HUES6 (cell line): ENCODE results near the gene NRTN.
"Not testable (repeated sequence)": the region's sequence is repeated elsewhere in the genome, so short reads cannot be mapped to it uniquely, and the experiment has no call there.

Experiments used
- H3K27ac ChIP-seq: 2 replicates; pipeline ENCODE4 v1.7.0; 2013; ENCODE audit warnings: low read depth, mild to moderate bottlenecking, low read length, inconsistent platforms
- H3K27me3 ChIP-seq: 2 replicates; pipeline ENCODE4 v1.6.1; 2013; ENCODE audit warnings: low read length; ENCODE audit not compliant: control insufficient read depth, insufficient read depth
- H3K36me3 ChIP-seq: 2 replicates; pipeline ENCODE4 v1.6.1; 2013; ENCODE audit warnings: low read length; ENCODE audit not compliant: control insufficient read depth, insufficient read depth
- H3K4me1 ChIP-seq: 2 replicates; pipeline ENCODE4 v1.6.1; 2013; ENCODE audit warnings: low read length; ENCODE audit not compliant: control insufficient read depth, insufficient read depth
- H3K4me3 ChIP-seq: 2 replicates; pipeline ENCODE4 v1.5.1; 2013; ENCODE audit warnings: low read depth, low read length
- H3K9ac ChIP-seq: one replicate; pipeline ENCODE4 v1.6.1; 2013; ENCODE audit warnings: mild to moderate bottlenecking, low read length
- H3K9me3 ChIP-seq: 2 replicates; pipeline ENCODE4 v1.6.1; 2013; ENCODE audit warnings: low read depth, low read length; ENCODE audit not compliant: control insufficient read depth, insufficient read depth

NRTN gene

GRCh38 chr19:5804516-5805461 is at the start of gene NRTN:
Gene NRTN, plus strand, starts transcription at chr19:5805067. Its CDS starts 19,099 bp downstream, at chr19:5824166.
- Histone ChIP-seq H3K36me3 (no peaks in the 10 kb centered on the region), H3K27ac (no peak within 1 kb of the TSS), H3K9ac (no peak within 1 kb of the TSS), H3K4me1 (peaks cover 7% of the 10 kb centered on the region), H3K9me3 (no peaks in the 10 kb centered on the region), H3K27me3 (peaks cover 20% of the 10 kb centered on the region), H3K4me3 (peak within 1 kb of the TSS; percentile 56)

GRCh38 chr19:5762608-5763217 is 42.2 kb upstream of the NRTN start:
- Histone ChIP-seq H3K27me3 (no peaks in the 10 kb centered on the region), H3K9ac (no peak overlapping the region), H3K36me3 (no peaks in the 10 kb centered on the region), H3K4me1 (no peaks in the 10 kb centered on the region), H3K9me3 (no peaks in the 10 kb centered on the region), H3K27ac (no peak overlapping the region), H3K4me3 (no peak overlapping the region)

GRCh38 chr19:5765220-5765619 is 39.6 kb upstream of the NRTN start:
- Histone ChIP-seq H3K27me3 (no peaks in the 10 kb centered on the region), H3K27ac (no peak overlapping the region), H3K9me3 (no peaks in the 10 kb centered on the region), H3K36me3 (no peaks in the 10 kb centered on the region), H3K9ac (no peak overlapping the region), H3K4me3 (no peak overlapping the region), H3K4me1 (no peaks in the 10 kb centered on the region)

- Histone ChIP-seq H3K4me3 (no peak overlapping the region), H3K27me3 (no peaks in the 10 kb centered on the region), H3K9me3 (no peaks in the 10 kb centered on the region), H3K4me1 (no peaks in the 10 kb centered on the region), H3K9ac (no peak overlapping the region), H3K27ac (no peak overlapping the region), H3K36me3 (no peaks in the 10 kb centered on the region)
Observed at GRCh38 chr19:5767949-5768348, 36.9 kb upstream of the NRTN start.

GRCh38 chr19:5772416-5772815 is 32.5 kb upstream of the NRTN start:
- Histone ChIP-seq H3K27me3 (no peaks in the 10 kb centered on the region), H3K27ac (no peak overlapping the region), H3K9me3 (peaks cover 2% of the 10 kb centered on the region; the same call in 1 of the 2 replicates), H3K4me3 (no peak overlapping the region), H3K9ac (no peak overlapping the region), H3K36me3 (no peaks in the 10 kb centered on the region), H3K4me1 (no peaks in the 10 kb centered on the region)

- H3K4me1 ChIP-seq, result no peaks in the 10 kb centered on the region
- H3K36me3 ChIP-seq, result no peaks in the 10 kb centered on the region
- no peaks in the 10 kb centered on the region for H3K27me3 ChIP-seq
- H3K27ac ChIP-seq, result no peak overlapping the region
- no peak overlapping the region for H3K4me3 ChIP-seq
- H3K9me3 ChIP-seq, result peaks cover 2% of the 10 kb centered on the region; the same call in 1 of the 2 replicates
- no peak overlapping the region for H3K9ac ChIP-seq
Observed at GRCh38 chr19:5773276-5773675, 31.6 kb upstream of the NRTN start.

GRCh38 chr19:5774921-5775320 is 29.9 kb upstream of the NRTN start:
- Histone ChIP-seq H3K9me3 (peaks cover 2% of the 10 kb centered on the region; the same call in 1 of the 2 replicates), H3K9ac (no peak overlapping the region), H3K27ac (no peak overlapping the region), H3K36me3 (no peaks in the 10 kb centered on the region), H3K27me3 (no peaks in the 10 kb centered on the region), H3K4me3 (no peak overlapping the region), H3K4me1 (no peaks in the 10 kb centered on the region)

GRCh38 chr19:5775668-5776309 is 29.1 kb upstream of the NRTN start:
- Histone ChIP-seq H3K36me3 (no peaks in the 10 kb centered on the region), H3K9me3 (peaks cover 2% of the 10 kb centered on the region; the same call in 1 of the 2 replicates), H3K4me3 (no peak overlapping the region), H3K27ac (no peak overlapping the region), H3K4me1 (no peaks in the 10 kb centered on the region), H3K27me3 (no peaks in the 10 kb centered on the region), H3K9ac (no peak overlapping the region)

- Histone ChIP-seq H3K27me3 (no peaks in the 10 kb centered on the region), H3K4me1 (no peaks in the 10 kb centered on the region), H3K4me3 (no peak overlapping the region), H3K9me3 (no peaks in the 10 kb centered on the region; the same call in 1 of the 2 replicates), H3K9ac (no peak overlapping the region), H3K27ac (no peak overlapping the region), H3K36me3 (peaks cover 8% of the 10 kb centered on the region; the same call in 1 of the 2 replicates)
Observed at GRCh38 chr19:5778402-5778801, 26.5 kb upstream of the NRTN start.

- not testable (repeated sequence) for H3K27me3 ChIP-seq
Observed at GRCh38 chr19:5780916-5781315, 24.0 kb upstream of the NRTN start.

GRCh38 chr19:5782322-5782721 is 22.5 kb upstream of the NRTN start:
- Histone ChIP-seq H3K4me3 (no peak overlapping the region), H3K36me3 (peaks cover 40% of the 10 kb centered on the region), H3K9me3 (no peaks in the 10 kb centered on the region), H3K9ac (no peak overlapping the region), H3K27ac (no peak overlapping the region), H3K4me1 (no peaks in the 10 kb centered on the region), H3K27me3 (no peaks in the 10 kb centered on the region)

More at GRCh38 chr19:5780916-5781315, 24.0 kb upstream of the NRTN start:
- H3K27ac ChIP-seq, H3K4me3 ChIP-seq, H3K4me1 ChIP-seq, H3K9me3 ChIP-seq, H3K9ac ChIP-seq: not testable (repeated sequence)
- H3K36me3 ChIP-seq, result peaks cover 26% of the 10 kb centered on the region
